HL-60 (cell line): ENCODE data around the gene XCR1.

Experiments
- DNase-seq, 2 experiments: peaks; one replicate each; pipeline ENCODE4 v3.0.0-alpha.2; 2010 to 2020; ENCODE audit warnings: low read depth in 1 of 2, low spot score in 1 of 2
- H3K27ac ChIP-seq: fragments of 250-450 bp; sonication (Bioruptor Pico); replicated peaks from 2 replicates; pipeline ENCODE4 v1.5.1; 2020; ENCODE audit warnings: mild to moderate bottlenecking, moderate library complexity
- H3K27me3 ChIP-seq: fragments of 250-450 bp; sonication (Bioruptor Pico); 2 replicates; pipeline ENCODE4 v1.5.1; 2021; ENCODE audit warnings: mild to moderate bottlenecking, moderate library complexity; ENCODE audit not compliant: insufficient read depth, poor library complexity, severe bottlenecking
- H3K4me3 ChIP-seq: replicated peaks from 2 replicates; pipeline ENCODE4 v1.5.1; 2011; ENCODE audit warnings: mild to moderate bottlenecking, control low read depth, low read length; ENCODE audit not compliant: insufficient read depth
- CTCF ChIP-seq: IDR thresholded peaks from one replicate; pipeline ENCODE4 v1.5.1; 2011; ENCODE audit warnings: low read length, control low read depth, inconsistent platforms; ENCODE audit not compliant: insufficient read depth
- GABPA ChIP-seq: IDR thresholded peaks from 2 replicates; pipeline ENCODE4 v1.6.1; 2012; ENCODE audit warnings: low read depth
- POLR2AphosphoS5 ChIP-seq: IDR thresholded peaks from 2 replicates; pipeline ENCODE4 v1.6.1; 2012; ENCODE audit warnings: low read depth
- REST ChIP-seq: IDR thresholded peaks from 2 replicates; pipeline ENCODE4 v1.6.1; 2012; ENCODE audit warnings: low read depth; ENCODE audit not compliant: insufficient replicate concordance
- SPI1 ChIP-seq: IDR thresholded peaks from 2 replicates; pipeline ENCODE4 v1.6.1; 2012; ENCODE audit warnings: low read depth, mild to moderate bottlenecking, borderline replicate concordance

Gene XCR1

DNA sequence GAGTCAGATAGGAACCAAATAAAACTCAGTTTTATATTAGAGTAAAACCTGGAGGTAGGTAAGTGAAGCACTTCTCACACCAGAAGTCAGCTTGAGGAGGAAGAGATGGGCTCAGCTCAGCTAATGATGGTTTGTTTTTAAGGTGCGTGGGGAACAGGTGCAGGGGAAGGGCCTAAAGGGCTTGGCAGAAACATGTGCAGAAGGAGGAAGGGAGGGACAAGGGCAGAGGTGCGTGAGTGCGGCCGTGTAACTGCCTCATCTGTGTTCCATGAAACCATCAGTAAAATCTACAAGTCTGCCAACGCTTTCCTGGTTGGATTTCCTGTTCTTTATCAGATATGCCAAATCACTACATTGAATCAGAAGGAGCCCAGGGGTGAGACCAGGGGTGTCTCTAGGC, 51.6 kb downstream of the XCR1 start:
- H3K27ac ChIP-seq, result no peak overlapping the region
- H3K27me3 ChIP-seq, result no peaks in the 10 kb centered on the region
- no peak for DNase-seq
- no peak for TF ChIP-seq POLR2AphosphoS5
- TF ChIP-seq SPI1, result no peak
- no peak for TF ChIP-seq GABPA
- TF ChIP-seq CTCF, result no peak
- no peak for TF ChIP-seq REST
- no peak overlapping the region for H3K4me3 ChIP-seq

GRCh38 chr3:45974686-45975085, 52.6 kb downstream of the XCR1 start:
- DNase-seq, result no peak
- TF ChIP-seq GABPA (no peak), SPI1 (no peak), POLR2AphosphoS5 (no peak), REST (no peak), CTCF (no peak)
- Histone ChIP-seq H3K27ac (no peak overlapping the region), H3K4me3 (no peak overlapping the region), H3K27me3 (no peaks in the 10 kb centered on the region)

DNA sequence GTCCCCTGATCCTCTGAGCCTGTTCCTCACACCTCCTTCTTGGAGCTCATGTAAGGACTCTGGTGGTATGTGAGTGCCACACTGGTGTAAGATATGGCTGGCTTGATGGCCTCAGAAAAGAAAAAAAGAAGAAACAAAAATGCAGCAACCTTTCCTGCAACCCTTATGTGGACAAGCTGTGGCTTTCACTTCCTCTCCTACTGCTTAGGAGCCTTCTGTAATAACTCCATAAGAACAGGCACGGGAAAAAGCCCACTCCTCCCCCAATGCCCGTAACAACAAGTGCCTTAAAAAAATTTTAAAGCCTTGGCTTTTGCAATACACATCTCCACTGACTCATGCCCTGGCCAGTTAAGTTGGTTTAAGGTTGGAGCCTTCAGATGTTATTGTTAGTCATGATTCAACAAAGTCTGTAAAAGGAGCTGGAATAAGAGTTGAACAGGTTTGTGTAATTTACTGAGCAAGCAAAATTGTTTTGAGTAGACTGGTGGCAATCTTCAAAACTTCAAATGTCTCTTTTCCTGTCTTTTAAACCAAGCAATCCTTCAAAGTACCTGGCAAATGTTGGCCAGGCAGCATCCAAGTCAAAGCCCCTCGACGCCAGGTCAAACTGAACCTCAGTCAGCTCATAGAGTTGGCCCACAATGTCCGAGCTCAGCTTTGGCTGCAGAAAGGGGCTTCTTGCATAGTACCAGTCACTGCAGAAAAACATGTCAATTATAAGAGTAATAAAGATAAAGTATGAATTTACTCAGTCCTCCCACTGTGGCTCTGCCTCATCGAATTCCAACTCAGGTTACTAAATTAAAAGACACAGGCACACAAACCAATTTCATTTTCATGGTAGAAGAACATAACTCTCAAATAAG, 54.5 kb downstream of the XCR1 start:
- peak; percentile 89 to 95 for DNase-seq
- TF ChIP-seq CTCF, result no peak
- 0 out of 2 replicates have a peak, but pooled peaks have one; percentile 36 for TF ChIP-seq POLR2AphosphoS5
- peak; percentile 96 for TF ChIP-seq SPI1
- TF ChIP-seq REST, result peak; percentile 15
- TF ChIP-seq GABPA, result no peak
- no peaks in the 10 kb centered on the region for H3K27me3 ChIP-seq
- H3K4me3 ChIP-seq, result no peak overlapping the region
- peak overlapping the region; percentile 53 for H3K27ac ChIP-seq
